ENCODE results near the gene MAP2K3. TPM values are rescaled to one million over a fixed set of nuclear protein-coding genes. Genes with fewer than 3 reads are reported as not detected.

MAP2K3 gene
- polyA plus RNA-seq, 1 donor from 2014 or later = 5.3 TPM

GRCh38 chr17:21250854-21251253, 33.7 kb upstream of the MAP2K3 start:
- Histone ChIP-seq H3K9me3 (ENCODE audit: low read length) (no peaks in the 10 kb centered on the region), H2AFZ (ENCODE audit: low read depth, low read length) (no peak overlapping the region), H3K79me2 (replicated peaks; ENCODE audit: insufficient read depth, low read length) (peaks cover 9% of the 10 kb centered on the region), H3K36me3 (ENCODE audit: insufficient read depth, low read length) (no peaks in the 10 kb centered on the region), H3K4me2 (ENCODE audit: low read length) (no peak overlapping the region), H3F3A (ENCODE audit: insufficient read depth, low read length, poor library complexity, severe bottlenecking) (no peaks in the 10 kb centered on the region), H3K4me3 (ENCODE audit: low read length) (no peak overlapping the region), H3K27ac (ENCODE audit: low read length) (no peak overlapping the region), H3K9me2 (ENCODE audit: insufficient read depth, low read length) (no peaks in the 10 kb centered on the region), H4K20me1 (ENCODE audit: insufficient read depth) (no peaks in the 10 kb centered on the region), H3K27me3 (ENCODE audit: insufficient read depth, low read depth, low read length) (no peaks in the 10 kb centered on the region), H3K9ac (ENCODE audit: low read length) (no peak overlapping the region)
- TF ChIP-seq MXI1 (conservative IDR thresholded peaks at IDR 0.05; ENCODE audit: poor library complexity, severe bottlenecking) (no peak), EP300 (conservative IDR thresholded peaks at IDR 0.05; ENCODE audit: poor library complexity, severe bottlenecking) (no peak), RAD21 (conservative IDR thresholded peaks at IDR 0.05) (no peak), TAF1 (IDR thresholded peaks at IDR 0.05; ENCODE audit: low read depth) (no peak), EZH2 (IDR thresholded peaks at IDR 0.05; ENCODE audit: borderline replicate concordance, insufficient read depth, low read length, poor library complexity, severe bottlenecking) (no peak), SMC3 (conservative IDR thresholded peaks at IDR 0.05; ENCODE audit: poor library complexity) (no peak), POLR2AphosphoS5 (IDR thresholded peaks at IDR 0.05) (no peak)
- TF ChIP-seq, protein P1, sequence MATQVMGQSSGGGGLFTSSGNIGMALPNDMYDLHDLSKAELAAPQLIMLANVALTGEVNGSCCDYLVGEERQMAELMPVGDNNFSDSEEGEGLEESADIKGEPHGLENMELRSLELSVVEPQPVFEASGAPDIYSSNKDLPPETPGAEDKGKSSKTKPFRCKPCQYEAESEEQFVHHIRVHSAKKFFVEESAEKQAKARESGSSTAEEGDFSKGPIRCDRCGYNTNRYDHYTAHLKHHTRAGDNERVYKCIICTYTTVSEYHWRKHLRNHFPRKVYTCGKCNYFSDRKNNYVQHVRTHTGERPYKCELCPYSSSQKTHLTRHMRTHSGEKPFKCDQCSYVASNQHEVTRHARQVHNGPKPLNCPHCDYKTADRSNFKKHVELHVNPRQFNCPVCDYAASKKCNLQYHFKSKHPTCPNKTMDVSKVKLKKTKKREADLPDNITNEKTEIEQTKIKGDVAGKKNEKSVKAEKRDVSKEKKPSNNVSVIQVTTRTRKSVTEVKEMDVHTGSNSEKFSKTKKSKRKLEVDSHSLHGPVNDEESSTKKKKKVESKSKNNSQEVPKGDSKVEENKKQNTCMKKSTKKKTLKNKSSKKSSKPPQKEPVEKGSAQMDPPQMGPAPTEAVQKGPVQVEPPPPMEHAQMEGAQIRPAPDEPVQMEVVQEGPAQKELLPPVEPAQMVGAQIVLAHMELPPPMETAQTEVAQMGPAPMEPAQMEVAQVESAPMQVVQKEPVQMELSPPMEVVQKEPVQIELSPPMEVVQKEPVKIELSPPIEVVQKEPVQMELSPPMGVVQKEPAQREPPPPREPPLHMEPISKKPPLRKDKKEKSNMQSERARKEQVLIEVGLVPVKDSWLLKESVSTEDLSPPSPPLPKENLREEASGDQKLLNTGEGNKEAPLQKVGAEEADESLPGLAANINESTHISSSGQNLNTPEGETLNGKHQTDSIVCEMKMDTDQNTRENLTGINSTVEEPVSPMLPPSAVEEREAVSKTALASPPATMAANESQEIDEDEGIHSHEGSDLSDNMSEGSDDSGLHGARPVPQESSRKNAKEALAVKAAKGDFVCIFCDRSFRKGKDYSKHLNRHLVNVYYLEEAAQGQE (IDR thresholded peaks at IDR 0.05; ENCODE audit: borderline replicate concordance) = no peak
- TF ChIP-seq, protein P2, sequence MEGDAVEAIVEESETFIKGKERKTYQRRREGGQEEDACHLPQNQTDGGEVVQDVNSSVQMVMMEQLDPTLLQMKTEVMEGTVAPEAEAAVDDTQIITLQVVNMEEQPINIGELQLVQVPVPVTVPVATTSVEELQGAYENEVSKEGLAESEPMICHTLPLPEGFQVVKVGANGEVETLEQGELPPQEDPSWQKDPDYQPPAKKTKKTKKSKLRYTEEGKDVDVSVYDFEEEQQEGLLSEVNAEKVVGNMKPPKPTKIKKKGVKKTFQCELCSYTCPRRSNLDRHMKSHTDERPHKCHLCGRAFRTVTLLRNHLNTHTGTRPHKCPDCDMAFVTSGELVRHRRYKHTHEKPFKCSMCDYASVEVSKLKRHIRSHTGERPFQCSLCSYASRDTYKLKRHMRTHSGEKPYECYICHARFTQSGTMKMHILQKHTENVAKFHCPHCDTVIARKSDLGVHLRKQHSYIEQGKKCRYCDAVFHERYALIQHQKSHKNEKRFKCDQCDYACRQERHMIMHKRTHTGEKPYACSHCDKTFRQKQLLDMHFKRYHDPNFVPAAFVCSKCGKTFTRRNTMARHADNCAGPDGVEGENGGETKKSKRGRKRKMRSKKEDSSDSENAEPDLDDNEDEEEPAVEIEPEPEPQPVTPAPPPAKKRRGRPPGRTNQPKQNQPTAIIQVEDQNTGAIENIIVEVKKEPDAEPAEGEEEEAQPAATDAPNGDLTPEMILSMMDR (IDR thresholded peaks at IDR 0.05; ENCODE audit: poor library complexity, severe bottlenecking) = no peak

- Histone ChIP-seq H3K79me2 (replicated peaks; ENCODE audit: insufficient read depth, low read length) (peaks cover 9% of the 10 kb centered on the region), H3K27ac (ENCODE audit: low read length) (no peak overlapping the region), H3K27me3 (ENCODE audit: insufficient read depth, low read depth, low read length) (no peaks in the 10 kb centered on the region), H3K9me3 (ENCODE audit: low read length) (no peaks in the 10 kb centered on the region), H3K9me2 (ENCODE audit: insufficient read depth, low read length) (no peaks in the 10 kb centered on the region), H4K20me1 (ENCODE audit: insufficient read depth) (no peaks in the 10 kb centered on the region), H3K4me3 (ENCODE audit: low read length) (peak overlapping the region; percentile 78), H3K4me2 (ENCODE audit: low read length) (no peak overlapping the region), H3K9ac (ENCODE audit: low read length) (no peak overlapping the region), H2AFZ (ENCODE audit: low read depth, low read length) (no peak overlapping the region), H3F3A (ENCODE audit: insufficient read depth, low read length, poor library complexity, severe bottlenecking) (no peaks in the 10 kb centered on the region), H3K36me3 (ENCODE audit: insufficient read depth, low read length) (no peaks in the 10 kb centered on the region)
- TF ChIP-seq SMC3 (conservative IDR thresholded peaks at IDR 0.05; ENCODE audit: poor library complexity) (no peak), RAD21 (conservative IDR thresholded peaks at IDR 0.05) (no peak)
Measured at GRCh38 chr17:21251337-21252010, 33.0 kb upstream of the MAP2K3 start.

All from neural cell (in vitro differentiated cells).